Stimulated activated CD4-positive, alpha-beta T cell treated with anti-CD3 and anti-CD28 coated beads, Interleukin-1b, Interleukin-23, amount 100 ng/mL, for 48 hours (primary cell): ENCODE data around the gene NTRK3.

ENCODE experiments used
- DNase-seq: peaks from one replicate; pipeline ENCODE4 v3.0.0-alpha.2; 2020

NTRK3 gene

GRCh38 chr15:88177451-88177850, 79.1 kb downstream of the NTRK3 start:
- no peak for DNase-seq

GRCh38 chr15:88174571-88174970, 82.0 kb downstream of the NTRK3 start:
- no peak for DNase-seq

DNA sequence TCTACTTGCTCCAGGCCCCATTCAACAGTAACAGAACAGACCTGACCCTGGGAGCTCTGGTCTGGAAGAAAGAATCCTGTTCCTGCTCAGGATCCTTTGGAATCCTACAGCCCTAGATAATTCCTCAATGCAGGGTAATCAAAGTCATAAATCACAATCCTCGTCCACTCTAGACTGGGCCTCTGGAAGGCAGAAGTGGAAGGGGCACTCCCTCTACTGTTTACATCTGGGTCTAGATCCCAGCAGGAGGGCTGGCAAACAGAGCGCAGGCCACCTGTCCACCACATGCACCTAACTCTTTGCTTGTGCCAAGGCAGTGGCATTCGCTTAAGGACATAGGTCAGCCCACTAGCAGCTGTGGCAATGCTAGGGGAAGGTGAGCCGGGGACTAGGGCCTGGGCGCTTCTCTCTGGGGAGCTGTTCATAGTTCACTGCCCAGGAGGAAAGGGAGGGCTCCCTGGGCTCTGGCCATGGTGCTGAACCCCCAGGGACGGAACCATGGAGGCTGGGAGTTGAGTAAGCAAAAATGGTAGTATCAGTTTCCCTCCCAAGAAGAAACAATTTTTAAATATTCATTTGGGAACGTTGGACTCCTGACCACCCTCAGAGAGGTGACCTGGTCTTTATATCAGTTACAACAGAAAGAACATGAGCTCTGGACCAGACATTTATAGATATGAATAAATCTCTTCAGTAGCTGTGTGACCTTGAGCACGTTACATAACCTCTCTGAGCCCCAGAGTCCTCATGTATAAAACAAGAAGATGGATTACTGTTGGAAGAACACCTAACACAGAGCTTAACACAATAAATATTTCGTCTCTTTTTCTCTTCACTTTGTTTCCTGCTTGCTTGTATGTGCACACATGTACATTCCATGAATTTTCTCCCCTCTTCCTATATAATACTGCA, 90.2 kb downstream of the NTRK3 start:
- no peak for DNase-seq

GRCh38 chr15:88161636-88162035, 94.9 kb downstream of the NTRK3 start:
- no peak for DNase-seq

- no peak for DNase-seq
Observed at GRCh38 chr15:88155310-88155709, 101.2 kb downstream of the NTRK3 start.

- DNase-seq, result no peak
Observed at GRCh38 chr15:88152672-88153071, 103.9 kb downstream of the NTRK3 start.

- DNase-seq, result no peak
Observed at GRCh38 chr15:88147760-88148159, 108.8 kb downstream of the NTRK3 start.

DNA sequence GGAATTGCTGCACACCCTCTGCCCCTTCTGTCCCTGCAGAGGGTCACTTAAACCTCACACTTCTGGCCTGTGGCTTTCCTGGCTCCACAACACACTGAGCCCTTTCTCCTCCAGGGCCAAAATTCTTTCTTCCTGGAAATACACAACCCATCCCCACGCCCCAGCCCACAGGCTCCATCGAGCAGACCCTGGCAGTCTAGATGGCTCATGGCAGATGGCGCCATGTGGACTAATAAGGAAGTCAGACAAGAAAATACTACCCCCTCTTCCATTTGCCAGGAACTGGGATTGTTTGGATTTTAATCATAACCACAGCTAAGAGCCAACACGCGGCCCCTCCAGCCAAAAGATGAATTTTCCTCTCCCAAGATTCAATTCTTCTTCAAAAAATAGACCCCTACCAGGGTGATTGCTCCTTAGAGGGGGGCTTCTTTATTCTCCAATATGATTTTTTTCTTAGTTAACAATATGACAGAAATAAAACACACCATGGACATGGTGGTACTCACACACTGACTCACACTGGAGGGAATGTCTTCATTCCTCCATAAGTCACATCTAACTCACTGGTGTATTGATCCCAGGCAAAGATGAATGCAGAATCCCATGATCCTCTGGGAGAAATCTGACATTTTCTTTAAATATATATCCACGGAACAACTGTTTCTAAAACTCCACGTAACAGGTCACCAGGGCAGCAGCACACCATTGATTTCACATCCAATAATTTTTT, 111.5 kb downstream of the NTRK3 start:
- DNase-seq, result no peak

- no peak for DNase-seq
Observed at GRCh38 chr15:88142121-88142520, 114.4 kb downstream of the NTRK3 start.

- no peak for DNase-seq
Observed at GRCh38 chr15:88141269-88141889, 115.2 kb downstream of the NTRK3 start.

- no peak for DNase-seq
Observed at GRCh38 chr15:88140398-88140797, 116.1 kb downstream of the NTRK3 start.

- DNase-seq, result no peak
Observed at GRCh38 chr15:88139936-88140335, 116.6 kb downstream of the NTRK3 start.

GRCh38 chr15:88133795-88134194, 122.7 kb downstream of the NTRK3 start:
- no peak for DNase-seq

- DNase-seq, result no peak
Observed at GRCh38 chr15:88132499-88132898, 124.0 kb downstream of the NTRK3 start.

GRCh38 chr15:88131937-88132336, 124.6 kb downstream of the NTRK3 start:
- DNase-seq, result peak; percentile 6

- DNase-seq, result no peak
Observed at GRCh38 chr15:88127432-88127790, 129.1 kb downstream of the NTRK3 start.

- DNase-seq, result no peak
Observed at GRCh38 chr15:88126695-88127431, 129.7 kb downstream of the NTRK3 start.

- no peak for DNase-seq
Observed at GRCh38 chr15:88125576-88125975, 131.0 kb downstream of the NTRK3 start.

DNA sequence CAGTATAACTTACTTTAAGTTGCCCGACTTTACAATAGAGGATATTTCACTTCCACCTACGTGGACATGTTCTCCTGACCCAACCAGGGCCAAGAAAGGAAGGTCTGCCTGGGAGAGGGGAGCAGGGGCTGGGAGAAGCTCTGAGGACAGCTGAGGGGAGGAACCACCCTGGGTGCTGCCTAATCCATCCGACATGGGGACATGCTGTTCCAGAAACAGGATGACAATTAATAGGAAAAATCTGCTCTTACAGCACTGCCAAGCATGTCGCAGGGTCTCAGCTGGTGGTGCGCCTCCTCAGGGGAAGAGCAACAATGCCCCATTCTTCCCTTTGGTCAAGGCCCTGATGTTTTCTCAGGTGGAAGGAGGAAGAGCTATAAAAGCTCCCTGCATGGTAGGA, 132.3 kb downstream of the NTRK3 start:
- DNase-seq, result no peak

GRCh38 chr15:88121968-88122530, 134.5 kb downstream of the NTRK3 start:
- DNase-seq, result no peak

GRCh38 chr15:88120026-88120425, 136.5 kb downstream of the NTRK3 start:
- DNase-seq, result no peak

DNA sequence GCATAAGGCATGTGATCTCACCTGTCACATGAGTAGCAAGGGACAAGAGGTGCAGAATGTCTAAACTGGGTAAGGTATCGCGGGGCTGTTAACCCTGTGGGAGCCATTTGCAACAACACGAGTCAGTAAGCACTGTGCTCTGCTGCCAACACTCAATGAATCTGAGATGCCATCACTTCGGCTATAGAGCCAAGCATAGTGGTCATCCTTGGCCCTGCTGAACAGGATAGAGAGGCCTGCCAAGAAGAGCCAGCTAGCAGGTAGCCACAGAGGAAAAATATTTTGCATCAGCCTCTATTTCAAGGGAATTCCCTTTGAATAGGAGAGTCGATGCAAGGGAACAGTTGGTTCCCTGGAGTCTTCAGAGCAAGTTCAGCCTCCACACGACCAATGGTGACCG, 137.8 kb downstream of the NTRK3 start:
- no peak for DNase-seq

DNA sequence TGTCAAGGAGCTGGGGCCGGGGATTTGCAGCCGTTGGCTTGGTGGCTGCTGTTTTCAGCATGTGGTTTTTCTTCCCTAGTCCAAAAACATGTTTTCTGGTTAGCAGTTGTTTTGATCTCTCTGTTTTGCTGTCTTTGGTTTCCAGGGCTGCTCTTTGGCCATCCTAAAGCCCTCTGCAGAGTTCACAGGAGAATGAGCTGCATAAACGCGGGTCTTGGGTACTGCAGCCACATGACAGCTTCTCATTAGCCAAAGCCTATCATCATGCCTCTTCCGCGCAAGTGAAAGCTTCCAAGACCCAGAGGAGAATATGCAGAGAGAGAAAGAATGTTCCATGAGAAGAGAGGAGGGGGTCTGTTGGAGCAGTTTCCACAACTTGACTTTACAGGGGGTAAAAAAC, 138.5 kb downstream of the NTRK3 start:
- no peak for DNase-seq
